Measurements from ENCODE around the gene VANGL1.

The VANGL1 gene

GRCh38 chr1:115643666-115644065, 1.9 kb downstream of the VANGL1 start:
- no peak for DNase-seq (ENCODE audit: low read depth, low spot score)

- DNase-seq (ENCODE audit: low read depth, low spot score) = no peak
These were observed 2.3 kb downstream of the VANGL1 start for GRCh38 chr1:115644109-115644508.

- DNase-seq (ENCODE audit: low read depth, low spot score) = no peak
These were observed 5.3 kb downstream of the VANGL1 start for GRCh38 chr1:115647047-115647446.

GRCh38 chr1:115647507-115647906, 5.7 kb downstream of the VANGL1 start:
- no peak for DNase-seq (ENCODE audit: low read depth, low spot score)

- DNase-seq (ENCODE audit: low read depth, low spot score) = no peak
These were observed 6.3 kb downstream of the VANGL1 start for GRCh38 chr1:115647919-115648650.

- no peak for DNase-seq (ENCODE audit: low read depth, low spot score)
These were observed 7.2 kb downstream of the VANGL1 start for GRCh38 chr1:115648717-115649691.

GRCh38 chr1:115649964-115650363, 8.2 kb downstream of the VANGL1 start:
- DNase-seq (ENCODE audit: low read depth, low spot score) = no peak

- no peak for DNase-seq (ENCODE audit: low read depth, low spot score)
These were observed 9.2 kb downstream of the VANGL1 start for GRCh38 chr1:115650961-115651360.

- no peak for DNase-seq (ENCODE audit: low read depth, low spot score)
These were observed 9.6 kb downstream of the VANGL1 start for GRCh38 chr1:115651391-115651790.

- DNase-seq (ENCODE audit: low read depth, low spot score) = no peak
These were observed 10.5 kb downstream of the VANGL1 start for GRCh38 chr1:115652236-115652788.

GRCh38 chr1:115654125-115654524, 12.4 kb downstream of the VANGL1 start:
- no peak for DNase-seq (ENCODE audit: low read depth, low spot score)

GRCh38 chr1:115654663-115655305, 13.0 kb downstream of the VANGL1 start:
- DNase-seq (ENCODE audit: low read depth, low spot score) = no peak

GRCh38 chr1:115655306-115655663, 13.5 kb downstream of the VANGL1 start:
- DNase-seq (ENCODE audit: low read depth, low spot score) = no peak

GRCh38 chr1:115655916-115656315, 14.1 kb downstream of the VANGL1 start:
- DNase-seq (ENCODE audit: low read depth, low spot score) = no peak

- no peak for DNase-seq (ENCODE audit: low read depth, low spot score)
These were observed 14.8 kb downstream of the VANGL1 start for GRCh38 chr1:115656461-115657077.

GRCh38 chr1:115658646-115659045, 16.9 kb downstream of the VANGL1 start:
- no peak for DNase-seq (ENCODE audit: low read depth, low spot score)

GRCh38 chr1:115660151-115660550, 18.4 kb downstream of the VANGL1 start:
- DNase-seq (ENCODE audit: low read depth, low spot score) = no peak

GRCh38 chr1:115661157-115661556, 19.4 kb downstream of the VANGL1 start:
- no peak for DNase-seq (ENCODE audit: low read depth, low spot score)

- no peak for DNase-seq (ENCODE audit: low read depth, low spot score)
These were observed 23.7 kb downstream of the VANGL1 start for GRCh38 chr1:115665319-115666096.

GRCh38 chr1:115666206-115666605, 24.4 kb downstream of the VANGL1 start:
- no peak for DNase-seq (ENCODE audit: low read depth, low spot score)

GRCh38 chr1:115666702-115667101, 24.9 kb downstream of the VANGL1 start:
- DNase-seq (ENCODE audit: low read depth, low spot score) = no peak

Measured in activated CD4-positive, CD25-positive, alpha-beta regulatory T cell treated with anti-CD3 and anti-CD28 coated beads, Interleukin-2, amount 50 U/mL, for 16 hours (primary cell).